Omental fat pad (tissue), 4 donors: ENCODE results near the gene WDR90. TPM values are rescaled to one million over a fixed set of nuclear protein-coding genes. Genes with fewer than 3 reads are reported as not detected.

Experiments used
- ATAC-seq: fragments of 150-250 bp; one replicate; pipeline ENCODE4 v1.9.1; 2016; ENCODE audit warnings: mild to moderate bottlenecking, moderate library complexity; ENCODE audit not compliant: low FRiP score
- DNase-seq: peaks from one replicate; pipeline ENCODE4 v3.0.0-alpha.2; 2019; ENCODE audit warnings: low spot score
- CTCF ChIP-seq, 3 donors: fragments of 450-650 bp; IDR thresholded peaks; one replicate each; pipeline ENCODE4 v1.5.1; 2016 to 2017; ENCODE audit warnings: antibody characterized with exemption in 3 of 3, mild to moderate bottlenecking in 3 of 3, moderate library complexity in 2 of 3
- total RNA-seq, 4 donors: library from RNA; depleted of rRNA; stranded (reverse); fragments of >200 nt; gene quantifications; one replicate each; pipeline ENCODE4 v1.1.0, GENCODE V29; 2016

WDR90 gene
- total RNA-seq, 4 donors from 2014 or later, result 7.0 to 25.1 (median 21.2) TPM

DNA sequence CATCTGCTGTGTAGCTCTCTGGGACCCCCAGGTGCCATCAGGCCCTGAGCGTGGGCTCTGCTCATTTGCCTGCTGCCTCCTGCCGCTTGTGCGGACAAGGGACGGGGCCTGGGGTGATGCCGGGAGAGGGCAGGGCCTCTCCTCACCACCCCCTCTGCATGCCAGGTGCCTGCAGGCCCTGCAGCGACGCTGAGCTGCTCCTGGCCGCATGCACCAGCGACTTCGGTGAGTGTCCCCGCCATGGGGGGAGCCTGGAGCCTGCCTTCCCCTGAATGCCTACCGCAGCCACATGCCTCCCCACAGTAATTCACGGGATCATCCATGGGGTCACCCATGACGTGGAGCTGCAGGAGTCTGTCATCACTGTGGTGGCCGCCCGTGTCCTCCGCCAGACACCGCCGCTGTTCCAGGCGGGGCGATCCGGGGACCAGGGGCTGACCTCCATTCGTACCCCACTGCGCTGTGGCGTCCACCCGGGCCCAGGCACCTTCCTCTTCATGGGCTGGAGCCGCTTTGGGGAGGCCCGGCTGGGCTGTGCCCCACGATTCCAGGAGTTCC lies 67.7 kb downstream of the WDR90 start:
- DNase-seq (no peak), ATAC-seq (no peak)
- no peak for TF ChIP-seq CTCF (IDR thresholded peaks at IDR 0.05)

Other genes starting within 250 kb of the WDR90 start
- gene DECR2, start 247.5 kb upstream of the WDR90 start, total RNA-seq, result 10 to 100 TPM; 16.5 to 30.9 (median 21.4) TPM
- gene RAB11FIP3, start 223.7 kb upstream of the WDR90 start, total RNA-seq, result 10 to 100 TPM; 24.9 to 52.2 (median 48.7) TPM
- gene CAPN15, start 121.7 kb upstream of the WDR90 start, total RNA-seq, result 10 to 100 TPM; 16.4 to 87.2 (median 22.0) TPM
- under 1 TPM in 1 of 4 donors, not detected in 3; 0.19 TPM for gene PRR35, start 89.0 kb upstream of the WDR90 start, total RNA-seq
- gene NHLRC4, start 82.4 kb upstream of the WDR90 start, total RNA-seq, result 1 to 10 TPM in 3 of 4 donors, under 1 TPM in 1; 0.24 to 5.5 (median 1.2) TPM
- gene PIGQ, start 79.4 kb upstream of the WDR90 start, total RNA-seq, result 10 to 100 TPM; 22.0 to 25.1 (median 23.8) TPM
- 10 to 100 TPM; 11.6 to 20.6 (median 14.8) TPM for gene RAB40C, start 59.3 kb upstream of the WDR90 start, total RNA-seq
- gene WFIKKN1, start 18.4 kb upstream of the WDR90 start, total RNA-seq, result under 1 TPM in 3 of 4 donors, not detected in 1; 0.19 to 0.63 (median 0.25) TPM
- 100 to 1,000 TPM in 3 of 4 donors, 10 to 100 TPM in 1; 75.7 to 155 (median 111) TPM for gene METTL26, start 13.1 kb upstream of the WDR90 start, total RNA-seq
- gene MCRIP2, start 7.5 kb upstream of the WDR90 start, total RNA-seq, result 10 to 100 TPM; 33.3 to 54.7 (median 41.3) TPM
- gene RHOT2, start 18.8 kb downstream of the WDR90 start, total RNA-seq, result 10 to 100 TPM; 38.8 to 86.9 (median 61.5) TPM
- 1 to 10 TPM in 1 of 4 donors, under 1 TPM in 2, not detected in 1; 0.44 to 1.0 (median 0.96) TPM for gene RHBDL1, start 26.3 kb downstream of the WDR90 start, total RNA-seq
- gene STUB1, start 31.0 kb downstream of the WDR90 start, total RNA-seq, result 100 to 1,000 TPM; 119 to 161 (median 128) TPM
- gene JMJD8, start 35.0 kb downstream of the WDR90 start, total RNA-seq, result 10 to 100 TPM; 65.8 to 79.6 (median 71.8) TPM
- gene WDR24, start 41.0 kb downstream of the WDR90 start, total RNA-seq, result 1 to 10 TPM; 6.7 to 8.7 (median 6.9) TPM
- under 1 TPM in 3 of 4 donors, not detected in 1; 0.48 to 0.75 (median 0.56) TPM for gene FBXL16, start 56.4 kb downstream of the WDR90 start, total RNA-seq
- 10 to 100 TPM; 13.6 to 31.2 (median 20.5) TPM for gene METRN, start 65.8 kb downstream of the WDR90 start, total RNA-seq
- gene ANTKMT, start 71.8 kb downstream of the WDR90 start, total RNA-seq, result 10 to 100 TPM; 21.9 to 45.4 (median 36.2) TPM
- 1 to 10 TPM in 2 of 4 donors, under 1 TPM in 2; 0.72 to 2.4 (median 1.5) TPM for gene CCDC78, start 77.1 kb downstream of the WDR90 start, total RNA-seq
- gene HAGHL, start 77.7 kb downstream of the WDR90 start, total RNA-seq, result 1 to 10 TPM in 3 of 4 donors, under 1 TPM in 1; 0.79 to 7.3 (median 4.6) TPM
- gene CIAO3, start 91.6 kb downstream of the WDR90 start, total RNA-seq, result 10 to 100 TPM; 17.6 to 26.8 (median 22.1) TPM
- 100 to 1,000 TPM in 2 of 4 donors, 10 to 100 TPM in 1, 1 to 10 TPM in 1; 1.1 to 355 (median 129) TPM for gene MSLN, start 111.4 kb downstream of the WDR90 start, total RNA-seq
- 10 to 100 TPM in 3 of 4 donors, 1 to 10 TPM in 1; 9.6 to 20.9 (median 13.7) TPM for gene RPUSD1, start 139.0 kb downstream of the WDR90 start, total RNA-seq
- 10 to 100 TPM in 1 of 4 donors, 1 to 10 TPM in 3; 2.8 to 10.7 (median 4.6) TPM for gene CHTF18, start 139.3 kb downstream of the WDR90 start, total RNA-seq
- not detected for gene GNG13, start 151.4 kb downstream of the WDR90 start, total RNA-seq